K562 (cell line): ENCODE results near the gene NKD1.

Experiments
- CTCF ChIP-seq, 3 experiments: IDR thresholded peaks in 2 of 3; conservative IDR thresholded peaks in 1 of 3; 2 replicates each; pipeline ENCODE4 v1.5.1; 2011 to 2012; ENCODE audit warnings: low read length in 3 of 3, mild to moderate bottlenecking in 3 of 3, control low read depth in 2 of 3, improper control_type of control experiment in 1 of 3, inconsistent platforms in 1 of 3, low read depth in 1 of 3, mixed read lengths in 1 of 3, moderate library complexity in 1 of 3; ENCODE audit not compliant: insufficient read depth in 2 of 3
- EP300 ChIP-seq: IDR thresholded peaks from 2 replicates; pipeline ENCODE4 v1.6.1; 2012; ENCODE audit warnings: low read length, improper control_type of control experiment
- ETS2 ChIP-seq: IDR thresholded peaks from 2 replicates; pipeline ENCODE4 v1.6.1; 2016; ENCODE audit warnings: borderline replicate concordance, missing genetic modification characterization, mild to moderate bottlenecking, moderate library complexity, missing compliant biosample characterization; ENCODE audit not compliant: poor library complexity, severe bottlenecking
- NFE2 ChIP-seq: IDR thresholded peaks from 2 replicates; pipeline ENCODE4 v1.6.1; 2014; ENCODE audit warnings: antibody characterized with exemption, low read depth
- POLR2G ChIP-seq: fragments of 200-400 bp; formaldehyde crosslinking; IDR thresholded peaks from 2 replicates; pipeline ENCODE4 v1.6.1; 2017; ENCODE audit warnings: low read depth, mild to moderate bottlenecking, antibody characterized with exemption, low read length, moderate library complexity
- RNF219 ChIP-seq: fragments of 250-450 bp; sonication (Bioruptor Pico); IDR thresholded peaks from 2 replicates; pipeline ENCODE4 v1.5.0; 2022; ENCODE audit warnings: mild to moderate bottlenecking
- TCF7 ChIP-seq: sonication (generic); IDR thresholded peaks from 2 replicates; pipeline ENCODE4 v1.6.1; 2016; ENCODE audit warnings: antibody characterized with exemption, borderline replicate concordance
- ZNF318 ChIP-seq, 2 experiments: fragments of 450-650 bp; IDR thresholded peaks; 2 replicates each; pipeline ENCODE4 v1.6.1; 2016; ENCODE audit warnings: mild to moderate bottlenecking in 2 of 2, borderline replicate concordance in 1 of 2, low read depth in 1 of 2, moderate library complexity in 1 of 2

GRCh38 chr16:50631985-50632576 is 83.9 kb downstream of the NKD1 start:
- TF ChIP-seq RNF219 (CRISPR knock-in tag) (no peak), NFE2 (no peak), POLR2G (no peak), ZNF318 (IDR thresholded peaks at IDR 0.05; ENCODE audit: borderline replicate concordance in 1 of 2, low read depth in 1 of 2) (no peak), ETS2 (tag) (no peak), CTCF (IDR thresholded peaks at IDR 0.05 in 2 of 3, conservative IDR thresholded peaks at IDR 0.05 in 1 of 3; ENCODE audit: insufficient read depth in 2 of 3, low read depth in 1 of 3, low read length in 3 of 3) (no peak), EP300 (no peak), TCF7 (no peak)
